ENCODE measurements around the gene ERGIC2.

Gene ERGIC2

DNA sequence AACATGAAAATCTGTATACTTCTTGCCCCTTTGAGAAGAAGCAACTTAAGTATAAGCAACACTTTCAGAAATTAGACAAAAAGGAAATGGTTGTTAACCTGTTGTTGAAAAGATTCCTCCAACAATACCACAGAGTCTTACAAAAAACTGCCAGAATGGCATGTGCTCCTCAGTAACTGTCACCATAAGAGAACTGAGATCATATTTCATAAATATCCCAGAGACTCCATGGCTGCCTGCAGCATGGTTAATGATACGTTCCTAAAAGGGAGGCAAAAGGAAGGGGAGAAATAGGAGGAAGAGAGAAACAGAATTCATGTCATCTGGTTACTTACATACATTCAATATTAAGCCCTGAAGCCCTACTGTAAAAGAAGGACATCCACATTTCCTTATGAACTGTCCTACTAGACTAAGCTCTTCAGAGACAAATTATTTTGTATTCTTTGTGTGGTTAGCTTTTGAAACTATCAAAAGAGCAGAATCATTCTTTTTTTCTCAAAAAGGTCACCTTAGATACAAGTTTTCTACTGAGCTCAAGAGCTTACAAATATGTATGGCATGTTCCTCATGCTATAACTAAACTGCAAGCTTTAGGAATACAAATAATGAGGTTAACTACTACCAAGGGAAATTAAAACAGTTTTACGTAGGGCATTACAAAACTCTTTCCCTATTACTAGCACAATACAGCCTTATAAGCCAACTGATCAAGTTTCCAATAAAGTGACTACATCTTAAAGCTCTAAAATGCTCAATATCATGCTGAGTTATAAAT, 37.8 kb downstream of the ERGIC2 start:
- FAIRE-seq (no peak), DNase-seq (ENCODE audit: insufficient read length, low spot score) (no peak)
- TF ChIP-seq CTCF (IDR thresholded peaks at IDR 0.05; ENCODE audit: insufficient read depth, missing control alignments): no peak

GRCh38 chr12:29337325-29337724, 43.6 kb downstream of the ERGIC2 start:
- DNase-seq (ENCODE audit: insufficient read length, low spot score) (no peak), FAIRE-seq (no peak)
- TF ChIP-seq CTCF (IDR thresholded peaks at IDR 0.05; ENCODE audit: insufficient read depth, missing control alignments): no peak

DNA sequence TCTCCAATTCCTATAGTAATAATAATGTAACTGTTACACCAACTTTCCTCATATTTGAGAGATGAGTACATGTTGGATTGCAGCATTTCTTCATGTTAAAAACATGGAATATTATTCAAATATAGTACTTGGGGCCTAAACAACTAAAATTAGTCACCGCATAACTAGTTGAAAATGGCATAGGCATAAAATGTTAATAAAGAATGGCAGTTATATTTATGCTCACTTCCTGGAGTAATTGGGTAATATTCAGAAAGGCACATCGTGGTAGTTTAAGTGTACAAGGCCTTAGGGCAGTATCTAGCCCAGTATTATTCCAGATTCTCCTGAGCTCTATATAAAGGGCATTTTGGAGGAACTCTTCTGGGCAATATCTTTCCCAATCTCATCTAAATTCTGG, 46.0 kb downstream of the ERGIC2 start:
- FAIRE-seq (no peak), DNase-seq (ENCODE audit: insufficient read length, low spot score) (no peak)
- TF ChIP-seq CTCF (IDR thresholded peaks at IDR 0.05; ENCODE audit: insufficient read depth, missing control alignments): no peak

GRCh38 chr12:29333178-29333577, 47.8 kb downstream of the ERGIC2 start:
- TF ChIP-seq CTCF (IDR thresholded peaks at IDR 0.05; ENCODE audit: insufficient read depth, missing control alignments): no peak
- DNase-seq (ENCODE audit: insufficient read length, low spot score) (no peak), FAIRE-seq (no peak)

DNA sequence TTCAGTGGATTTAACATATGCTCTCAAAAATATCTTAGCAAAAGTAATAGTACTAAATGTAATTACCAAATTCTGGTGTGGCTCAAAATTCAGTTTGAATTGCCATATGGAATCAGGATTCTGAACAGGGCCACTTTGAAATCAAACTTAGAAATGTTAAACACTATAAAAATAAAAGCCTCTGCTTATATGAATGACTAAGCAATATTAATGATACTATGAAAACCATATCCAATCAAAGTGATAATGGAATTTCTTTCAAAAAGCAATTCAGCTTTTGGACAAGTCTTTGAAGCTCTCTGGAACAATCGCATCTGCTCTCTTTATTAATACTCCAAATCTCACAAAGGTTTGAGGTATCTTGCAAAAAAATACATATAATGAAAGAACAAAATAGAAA, 51.6 kb downstream of the ERGIC2 start:
- DNase-seq (ENCODE audit: insufficient read length, low spot score) (no peak), FAIRE-seq (no peak)
- no peak for TF ChIP-seq CTCF (IDR thresholded peaks at IDR 0.05; ENCODE audit: insufficient read depth, missing control alignments)

GRCh38 chr12:29322157-29322556, 58.8 kb downstream of the ERGIC2 start:
- DNase-seq (ENCODE audit: insufficient read length, low spot score): no peak
- no peak for TF ChIP-seq CTCF (IDR thresholded peaks at IDR 0.05; ENCODE audit: insufficient read depth, missing control alignments)
- FAIRE-seq: no peak

GRCh38 chr12:29320295-29321085, 60.5 kb downstream of the ERGIC2 start:
- DNase-seq (ENCODE audit: insufficient read length, low spot score): no peak
- no peak for FAIRE-seq

More at GRCh38 chr12:29320295-29321085, 60.5 kb downstream of the ERGIC2 start:
- TF ChIP-seq CTCF (IDR thresholded peaks at IDR 0.05; ENCODE audit: insufficient read depth, missing control alignments): no peak
